ENCODE measurements around the gene GNAI3.

GNAI3 gene

DNA sequence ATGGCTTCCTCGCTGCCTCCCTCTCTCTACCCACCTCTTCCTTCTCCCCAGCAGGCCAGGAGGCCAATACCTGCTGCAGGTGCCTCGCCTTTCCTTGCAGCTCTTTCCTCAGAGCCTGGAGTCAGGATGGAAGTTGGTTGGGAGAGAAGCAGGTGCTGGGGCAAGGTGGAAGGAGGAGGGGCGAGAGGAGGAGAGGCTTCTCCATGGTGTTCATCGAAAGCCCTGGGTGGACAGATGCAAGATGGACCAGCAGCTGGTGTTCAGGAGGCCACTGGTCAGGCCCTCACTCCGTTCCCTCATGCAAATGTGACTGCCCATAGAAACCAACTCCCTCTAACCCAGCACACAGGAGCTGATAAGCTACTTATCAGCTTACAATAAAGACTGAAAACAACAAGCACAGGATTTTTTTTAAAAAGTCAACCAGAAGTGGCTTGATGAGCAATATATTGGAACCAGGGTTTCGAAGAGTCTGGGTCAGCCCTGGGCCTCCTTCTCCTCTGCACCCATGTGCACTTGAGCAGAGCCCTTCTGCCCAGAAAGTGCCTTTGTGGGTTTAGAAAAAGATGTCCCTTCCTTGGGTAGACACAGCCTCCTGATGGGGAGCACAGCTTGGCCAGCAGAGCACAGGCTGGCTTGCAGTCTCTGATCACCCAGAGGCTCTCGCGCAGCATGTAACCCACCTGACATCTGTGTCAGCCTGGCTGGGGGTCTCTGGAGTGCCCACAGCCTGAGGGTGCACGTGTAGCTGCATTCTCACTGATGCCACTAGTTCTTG lies 90.8 kb downstream of the GNAI3 start:
- no peak for TF ChIP-seq CTCF (IDR thresholded peaks at IDR 0.05; ENCODE audit: low read depth, low read length, missing control alignments)
- H3K4me3 ChIP-seq (ENCODE audit: low read depth, low read length), result no peak overlapping the region
- no peak for DNase-seq (ENCODE audit: low read depth)

DNA sequence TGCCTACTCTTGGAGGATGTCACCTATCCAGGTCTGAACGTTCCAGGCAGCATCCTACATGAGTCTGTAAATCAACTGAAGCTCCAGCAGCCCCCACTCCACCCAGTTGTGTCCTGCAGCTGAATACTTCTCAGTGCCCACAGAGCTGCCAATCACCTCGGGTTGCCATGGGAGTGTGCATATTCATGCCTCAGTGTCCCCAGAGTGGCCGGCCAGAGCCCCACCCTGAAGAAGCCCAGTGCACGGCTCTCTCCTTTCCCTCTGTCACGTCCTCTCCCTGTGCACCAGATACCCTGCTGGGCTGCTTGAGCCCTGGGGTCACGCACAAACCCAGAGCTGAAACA lies 91.4 kb downstream of the GNAI3 start:
- DNase-seq (ENCODE audit: low read depth), result no peak
- TF ChIP-seq CTCF (IDR thresholded peaks at IDR 0.05; ENCODE audit: low read depth, low read length, missing control alignments), result no peak
- no peak overlapping the region for H3K4me3 ChIP-seq (ENCODE audit: low read depth, low read length)

DNA sequence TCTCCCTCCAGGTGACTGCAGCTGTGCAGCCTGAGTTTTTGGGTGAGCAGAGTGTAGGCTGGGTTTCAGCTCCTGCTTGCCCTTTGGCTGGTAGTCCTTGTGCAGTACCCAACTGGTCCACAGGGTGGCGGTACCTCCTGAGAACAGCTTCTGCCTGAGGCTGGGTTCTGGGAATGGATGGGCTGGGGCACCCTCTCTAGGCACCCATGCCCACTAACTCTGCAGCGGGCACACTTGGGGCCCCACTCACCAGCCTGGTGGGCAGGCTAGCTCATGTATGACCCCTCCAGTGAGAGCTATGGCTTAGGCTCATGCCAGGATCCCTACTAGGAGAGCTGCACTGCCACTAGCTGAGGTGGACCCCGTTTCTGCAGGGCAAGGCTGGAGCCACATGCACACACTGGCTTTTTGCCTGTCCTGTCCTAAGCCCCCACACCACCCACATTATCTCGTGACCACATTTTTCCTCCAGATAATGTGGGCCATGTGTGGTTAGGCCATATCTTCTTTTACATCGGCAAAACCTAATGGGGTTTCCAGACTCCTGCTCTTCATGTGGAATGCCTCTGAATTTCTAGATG lies 92.0 kb downstream of the GNAI3 start:
- peak; percentile 99 for TF ChIP-seq CTCF (IDR thresholded peaks at IDR 0.05; ENCODE audit: low read depth, low read length, missing control alignments)
- DNase-seq (ENCODE audit: low read depth), result no peak
- H3K4me3 ChIP-seq (ENCODE audit: low read depth, low read length), result no peak overlapping the region

GRCh38 chr1:109641078-109641740 lies 92.8 kb downstream of the GNAI3 start:
- DNase-seq (ENCODE audit: low read depth), result no peak
- TF ChIP-seq CTCF (IDR thresholded peaks at IDR 0.05; ENCODE audit: low read depth, low read length, missing control alignments), result no peak
- H3K4me3 ChIP-seq (ENCODE audit: low read depth, low read length), result no peak overlapping the region

DNA sequence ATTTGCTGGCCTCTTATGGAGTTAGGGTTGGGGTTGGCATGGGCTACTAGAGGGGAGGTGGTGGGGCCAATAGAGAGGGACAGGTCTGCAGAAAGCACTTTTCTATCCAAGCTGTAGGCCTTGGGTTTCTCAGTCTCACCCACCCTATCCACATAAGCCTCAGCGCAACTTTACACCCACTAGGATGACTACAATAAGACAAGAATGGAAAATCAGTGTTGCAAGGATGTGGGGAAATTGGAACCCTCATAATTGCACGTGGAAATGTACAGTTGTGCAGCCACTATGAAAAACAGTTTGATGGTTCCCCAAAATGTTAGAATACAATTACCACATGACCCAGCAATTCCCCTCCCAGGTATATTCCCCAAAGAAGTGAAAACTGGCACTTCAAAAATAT lies 93.4 kb downstream of the GNAI3 start:
- DNase-seq (ENCODE audit: low read depth), result no peak
- TF ChIP-seq CTCF (IDR thresholded peaks at IDR 0.05; ENCODE audit: low read depth, low read length, missing control alignments), result no peak
- no peak overlapping the region for H3K4me3 ChIP-seq (ENCODE audit: low read depth, low read length)

GRCh38 chr1:109642626-109643025 lies 94.2 kb downstream of the GNAI3 start:
- DNase-seq (ENCODE audit: low read depth), result no peak
- TF ChIP-seq CTCF (IDR thresholded peaks at IDR 0.05; ENCODE audit: low read depth, low read length, missing control alignments), result no peak
- H3K4me3 ChIP-seq (ENCODE audit: low read depth, low read length), result no peak overlapping the region

All from GM12864 (cell line).